GM18907 (cell line): ENCODE measurements around the gene TBC1D24.

Experiments
- ATAC-seq: cut with Tn5 transposase; IDR thresholded peaks from one replicate; pipeline ENCODE4 v1.9.1; 2021; ENCODE audit warnings: mild to moderate bottlenecking, moderate library complexity; ENCODE audit not compliant: unreplicated experiment

The TBC1D24 gene

GRCh38 chr16:2514333-2515179 lies 39.6 kb downstream of the TBC1D24 start:
- ATAC-seq: no peak

- ATAC-seq: no peak
These were observed 40.4 kb downstream of the TBC1D24 start for GRCh38 chr16:2515180-2515851.

- no peak for ATAC-seq
These were observed 41.7 kb downstream of the TBC1D24 start for GRCh38 chr16:2516391-2517240.

GRCh38 chr16:2517954-2518605 lies 43.2 kb downstream of the TBC1D24 start:
- no peak for ATAC-seq

- ATAC-seq: no peak
These were observed 44.1 kb downstream of the TBC1D24 start for GRCh38 chr16:2518823-2519710.

- no peak for ATAC-seq
These were observed 44.8 kb downstream of the TBC1D24 start for GRCh38 chr16:2519711-2520080.

- peak; percentile 34 for ATAC-seq
These were observed 45.3 kb downstream of the TBC1D24 start, which contains the start of gene AMDHD2 for GRCh38 chr16:2520097-2520783. AMDHD2 (plus strand) TSS chr16:2520371; CDS start chr16:2520459, 88 bp downstream.

- ATAC-seq: peak; percentile 22
These were observed 46.0 kb downstream of the TBC1D24 start for GRCh38 chr16:2520784-2521531.

- no peak for ATAC-seq
These were observed 48.9 kb downstream of the TBC1D24 start for GRCh38 chr16:2523801-2524231.

GRCh38 chr16:2524339-2524938 lies 49.5 kb downstream of the TBC1D24 start:
- no peak for ATAC-seq

GRCh38 chr16:2526135-2526534 lies 51.2 kb downstream of the TBC1D24 start:
- no peak for ATAC-seq

GRCh38 chr16:2527071-2527783 lies 52.3 kb downstream of the TBC1D24 start:
- ATAC-seq: no peak

- no peak for ATAC-seq
These were observed 52.8 kb downstream of the TBC1D24 start for GRCh38 chr16:2527784-2528100.

- ATAC-seq: no peak
These were observed 53.5 kb downstream of the TBC1D24 start for GRCh38 chr16:2528161-2529060.

- ATAC-seq: no peak
These were observed 54.4 kb downstream of the TBC1D24 start for GRCh38 chr16:2529061-2529931.
